Inflammatory macrophage treated with lipopolysaccharide for 1 hour (primary cell): Measurements from ENCODE around the gene GEMIN7.
"Not testable (repeated sequence)": the region's sequence is repeated elsewhere in the genome, so short reads cannot be mapped to it uniquely, and the experiment has no call there.

ENCODE experiments used
- DNase-seq, 2 donors: peaks; one replicate each; pipeline ENCODE4 v3.0.0-alpha.2; 2020 to 2022

Gene GEMIN7

DNA sequence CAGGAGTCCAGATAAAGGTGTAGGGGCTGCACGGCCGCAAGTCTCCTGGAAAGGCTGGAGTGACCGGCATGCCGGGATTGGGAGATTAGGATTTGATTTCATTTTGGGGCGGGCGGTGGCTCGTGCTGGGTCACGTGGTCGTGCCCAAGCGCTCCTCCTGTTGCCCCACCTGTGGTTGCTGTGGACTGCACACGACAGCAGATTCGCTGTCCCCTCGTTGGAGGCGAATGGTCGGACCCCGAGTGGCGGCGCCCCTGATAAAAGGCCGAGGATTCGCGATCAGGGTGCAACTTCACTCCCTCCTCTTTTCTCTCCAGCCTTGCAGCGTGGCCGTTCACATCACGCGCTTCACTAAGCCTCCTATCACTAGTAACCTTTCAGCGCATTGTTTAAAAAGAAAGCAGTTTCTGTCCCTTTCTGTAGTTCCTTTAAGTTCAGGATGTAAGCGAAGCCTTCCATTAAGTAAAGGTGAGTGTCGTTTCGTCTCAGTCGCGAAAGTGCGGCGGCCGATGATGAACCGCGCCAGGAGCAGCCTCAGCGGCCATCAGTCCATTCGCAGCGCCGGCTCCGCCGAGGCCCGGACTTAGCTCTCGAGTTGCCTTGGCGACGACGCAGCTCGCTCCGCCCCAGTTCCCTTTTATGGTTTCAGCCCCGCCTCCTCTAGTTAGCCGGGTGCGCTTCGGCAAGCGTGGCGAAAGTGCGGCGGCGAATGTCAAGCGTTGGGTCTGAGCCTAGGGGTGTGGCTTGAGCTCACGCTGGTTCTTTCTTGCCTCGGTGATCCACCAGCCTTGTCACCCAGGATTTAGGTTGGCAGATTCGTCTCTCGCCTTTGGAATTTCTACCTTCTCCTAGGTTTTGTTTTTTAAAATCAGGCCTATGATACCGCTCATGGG lies 12.2 kb downstream of the GEMIN7 start:
- peak; percentile 97 to 100 for DNase-seq

DNA sequence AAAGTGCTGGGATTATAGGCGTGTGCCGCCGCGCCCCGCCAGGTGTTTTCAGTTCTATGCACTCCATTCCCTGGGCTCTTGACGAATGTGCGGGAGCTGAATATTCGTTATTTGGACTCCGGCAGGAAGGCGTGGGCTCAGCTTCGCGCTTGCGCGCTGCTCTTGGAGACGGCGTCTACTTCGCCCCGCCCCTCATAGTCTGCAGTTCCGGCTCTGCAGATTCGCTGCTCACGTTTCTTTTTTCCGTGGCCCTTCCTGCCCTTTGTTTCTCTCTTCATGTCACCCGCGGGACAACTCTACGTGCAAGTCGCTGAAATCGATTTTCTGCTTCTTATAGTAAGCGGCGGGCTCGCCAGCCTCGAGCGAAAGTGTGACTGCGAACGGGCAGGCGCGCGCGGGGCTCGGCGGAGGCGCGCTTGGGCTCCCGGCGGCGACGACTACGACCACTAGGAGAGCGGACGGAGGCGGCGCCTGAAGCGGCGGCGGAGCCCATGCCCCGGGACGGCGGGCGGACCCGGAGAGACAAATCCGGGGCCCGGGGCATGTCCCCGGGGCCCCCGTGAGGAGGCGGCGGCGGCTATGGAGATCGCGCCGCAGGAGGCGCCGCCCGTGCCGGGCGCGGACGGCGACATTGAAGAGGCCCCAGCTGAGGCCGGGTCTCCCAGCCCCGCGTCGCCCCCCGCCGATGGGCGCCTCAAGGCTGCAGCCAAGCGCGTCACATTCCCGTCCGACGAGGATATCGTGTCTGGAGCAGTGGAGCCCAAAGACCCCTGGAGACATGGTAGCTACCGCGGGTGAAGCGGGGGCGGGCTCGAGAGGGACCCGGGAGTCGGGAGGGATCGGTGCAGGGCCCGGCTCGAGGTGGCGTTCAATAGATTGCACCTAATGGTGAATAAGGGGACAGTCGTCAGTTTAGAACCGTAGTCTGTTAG lies 14.0 kb downstream of the GEMIN7 start, which contains the start of gene PPP1R37:
PPP1R37 (plus strand) TSS at position 433 of the 932 bp plus-strand sequence; CDS start at position 580, 147 bp downstream.
- peak; percentile 94 to 96 for DNase-seq

DNA sequence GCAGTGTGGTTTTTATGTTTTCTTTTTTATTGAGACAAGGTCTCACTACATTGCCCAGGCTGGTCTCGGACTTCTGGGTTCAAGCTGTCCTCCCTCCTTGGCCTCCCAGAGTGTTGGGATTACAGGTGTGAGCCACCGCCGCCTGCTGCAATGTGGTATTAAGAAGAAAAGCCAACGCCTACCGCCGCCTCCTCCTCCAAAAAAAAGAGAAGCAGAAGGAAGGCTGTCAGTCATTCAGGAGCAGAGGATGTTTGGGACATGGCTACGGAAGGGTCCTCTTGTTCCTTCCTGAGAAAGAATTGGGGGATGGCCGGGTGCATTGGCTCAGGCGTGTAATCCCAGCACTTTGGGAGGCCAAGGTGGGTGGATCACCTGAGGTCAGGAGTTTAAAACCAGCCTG lies 15.1 kb downstream of the GEMIN7 start:
- no peak for DNase-seq

DNA sequence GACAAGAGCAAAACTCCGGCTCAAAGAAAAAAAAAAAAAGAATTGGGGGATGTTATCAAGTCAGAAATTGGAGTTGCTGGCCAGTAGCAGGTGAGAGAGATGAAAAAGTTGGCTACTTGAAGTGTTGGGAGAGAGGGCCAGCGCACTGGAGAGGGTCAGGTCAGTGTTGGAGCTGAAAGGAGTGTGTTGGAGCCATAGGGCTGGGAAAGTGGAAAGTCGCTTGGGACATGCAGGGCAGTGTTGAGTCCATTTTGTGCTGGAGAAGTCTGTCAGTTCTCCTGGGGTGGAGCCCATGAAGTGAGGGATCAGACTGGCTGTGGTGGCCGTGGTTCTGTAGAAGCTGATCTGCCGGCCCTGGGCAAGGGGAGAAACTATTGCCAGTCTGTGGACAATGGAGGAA lies 15.6 kb downstream of the GEMIN7 start:
- DNase-seq = no peak

DNA sequence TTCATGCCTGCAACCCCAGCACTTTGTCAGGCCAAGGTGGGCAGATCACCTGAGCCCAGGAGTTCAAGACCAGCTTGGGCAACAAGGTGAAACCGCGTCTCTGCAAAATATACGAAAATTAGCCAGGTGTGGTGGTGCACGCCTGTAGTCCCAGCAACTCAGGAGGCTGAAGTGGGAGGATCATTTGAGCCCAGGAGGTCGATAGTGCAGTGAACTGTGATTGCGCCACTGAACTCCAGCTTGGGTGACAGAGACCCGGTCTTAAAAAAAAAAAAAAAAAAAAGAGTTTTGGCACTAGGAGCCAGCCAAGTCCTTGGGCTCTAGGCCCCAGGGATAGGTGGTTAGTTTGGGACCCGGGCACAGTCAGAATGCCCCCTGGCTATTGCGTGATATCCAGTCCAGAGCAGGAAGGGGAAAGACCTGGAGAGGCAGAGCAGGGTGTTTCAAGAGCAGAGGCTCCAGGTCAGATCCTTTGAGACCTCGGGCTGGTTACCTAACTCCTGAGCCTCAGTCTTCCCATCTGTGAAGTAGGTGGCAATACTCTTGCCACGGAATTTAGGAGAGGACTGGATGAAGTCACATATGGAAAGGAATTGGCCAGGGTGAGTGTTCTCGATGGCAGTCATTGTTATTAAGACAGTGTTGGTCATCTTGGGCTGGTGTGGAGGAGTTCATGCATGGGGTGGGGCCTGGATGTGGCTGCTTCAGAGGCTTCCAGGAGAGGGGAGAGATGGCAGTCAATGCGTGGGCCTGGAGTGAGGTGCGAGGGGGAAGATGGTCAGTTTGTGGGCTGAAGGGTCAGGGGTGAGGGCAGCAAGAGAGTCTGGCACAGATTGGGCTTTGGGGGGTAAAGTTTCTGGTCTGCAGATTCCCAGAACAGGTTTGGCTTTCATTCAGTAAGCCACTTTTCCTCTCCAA lies 16.7 kb downstream of the GEMIN7 start:
- no peak for DNase-seq

DNA sequence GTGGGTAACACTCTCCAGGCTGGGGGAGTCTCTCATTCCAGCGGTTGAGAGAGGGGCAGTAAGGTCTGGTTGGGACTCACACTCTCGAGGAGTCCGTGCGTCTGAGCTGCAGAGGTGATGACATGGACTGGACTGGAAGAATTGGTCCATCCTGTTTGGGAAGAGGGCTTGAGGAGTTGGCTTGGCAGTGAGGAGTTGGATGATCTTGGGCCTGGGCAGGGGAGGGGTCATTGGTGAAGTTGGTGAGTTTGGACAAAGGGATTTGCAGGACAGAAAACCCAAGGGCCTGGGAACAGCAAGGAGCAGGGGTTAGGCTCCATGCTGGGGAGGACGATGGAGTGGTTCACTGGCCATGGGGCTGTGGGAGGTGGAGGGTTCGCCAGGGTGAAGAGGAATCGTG lies 17.6 kb downstream of the GEMIN7 start:
- no peak for DNase-seq

DNA sequence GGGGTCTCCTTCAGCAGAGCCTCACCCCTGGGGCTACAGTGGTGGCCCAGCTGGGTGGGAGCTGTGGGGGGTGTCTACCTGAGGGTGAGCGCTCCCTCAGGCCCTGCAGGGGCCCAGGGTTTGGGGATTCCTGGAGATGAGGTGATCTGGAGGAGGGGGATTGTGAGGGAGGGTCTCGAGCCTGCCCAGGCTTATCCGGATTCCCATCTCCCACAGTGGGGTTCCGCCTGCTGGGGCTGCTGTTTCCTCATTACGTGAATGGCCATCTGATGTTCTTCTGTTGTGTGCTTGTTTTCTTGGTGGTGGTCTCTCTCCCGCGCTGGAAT lies 18.4 kb downstream of the GEMIN7 start:
- no peak for DNase-seq

DNA sequence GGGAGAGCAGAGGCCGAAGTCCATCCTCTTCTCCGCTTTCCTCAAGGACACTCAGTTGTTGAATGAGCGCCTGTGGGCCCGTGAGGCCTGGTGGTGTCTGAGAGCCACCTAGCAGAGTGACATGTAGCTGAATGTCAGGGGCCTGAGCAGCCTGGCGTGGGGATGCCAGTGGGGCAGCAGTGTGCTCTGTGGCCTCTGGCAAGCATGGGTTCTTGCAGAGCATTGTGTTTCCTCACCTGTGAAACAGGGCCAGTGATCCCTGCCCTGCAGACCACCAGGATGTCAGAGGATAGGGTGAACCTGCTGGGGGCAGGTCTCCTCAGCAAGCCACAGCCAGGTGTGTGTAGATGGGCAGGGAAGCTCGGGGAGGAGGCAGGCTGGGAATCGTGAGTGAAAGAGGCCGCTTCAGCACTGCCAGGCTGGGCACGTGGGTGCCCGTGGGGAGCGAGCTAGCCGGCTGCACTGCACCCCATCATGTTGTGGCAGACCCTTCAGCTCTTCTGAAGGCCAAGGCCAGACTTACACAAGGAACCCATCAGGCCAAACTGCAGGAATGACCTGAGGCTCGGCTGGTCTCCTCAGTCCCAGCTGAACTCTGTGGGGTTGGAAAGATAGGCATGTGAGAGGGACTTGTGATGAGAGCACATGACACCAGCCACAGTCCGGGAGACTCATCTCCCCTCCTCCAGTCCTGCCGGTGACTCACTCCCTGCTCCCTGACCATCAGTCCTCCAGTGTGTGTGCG lies 18.9 kb downstream of the GEMIN7 start:
- DNase-seq = peak; percentile 71 to 94

DNA sequence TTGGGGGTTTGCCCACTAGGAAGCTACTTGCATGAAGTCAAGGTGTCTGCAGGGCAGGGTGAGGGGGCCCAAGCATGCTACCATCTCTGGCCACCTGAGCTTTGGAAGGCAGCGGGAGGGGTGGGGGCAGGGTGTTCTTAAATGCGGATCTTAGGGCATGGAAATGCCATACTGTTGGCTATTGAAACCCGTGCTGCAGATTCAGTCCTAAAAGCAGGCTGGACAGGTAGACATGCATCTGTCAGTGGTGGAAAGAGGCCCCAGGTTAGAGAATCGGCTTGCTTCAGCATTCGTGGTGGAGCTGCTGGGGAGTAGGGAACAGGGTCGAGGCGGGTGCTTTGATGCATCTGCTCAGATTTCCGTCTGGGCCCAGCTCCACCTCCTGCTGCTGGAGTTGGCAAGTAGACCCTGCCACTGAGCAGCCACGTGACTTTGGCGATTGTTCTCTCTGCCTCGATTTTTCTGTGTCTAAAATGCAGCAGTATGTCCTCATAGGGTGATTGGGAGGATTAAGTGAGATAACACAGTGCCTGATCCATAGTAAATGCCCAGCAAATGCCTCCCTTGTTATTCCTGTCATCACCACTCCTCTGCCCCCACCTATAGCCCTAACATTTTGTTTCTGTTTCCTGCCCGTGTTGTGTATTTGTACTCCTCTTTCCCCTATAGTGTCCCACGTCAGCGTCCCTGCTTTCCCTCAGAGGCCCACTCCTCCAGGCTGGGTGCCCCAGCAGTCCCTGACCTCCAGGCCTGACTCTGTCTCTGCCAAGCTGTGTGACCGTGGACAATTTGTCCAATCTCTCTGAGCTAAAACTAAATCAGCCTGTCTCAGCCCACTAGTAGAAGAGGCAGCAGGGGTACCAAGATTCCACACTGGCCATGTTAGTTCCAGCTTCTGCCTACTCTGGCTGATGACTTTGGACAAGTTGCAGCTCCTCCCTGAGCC lies 19.7 kb downstream of the GEMIN7 start:
- DNase-seq = no peak

DNA sequence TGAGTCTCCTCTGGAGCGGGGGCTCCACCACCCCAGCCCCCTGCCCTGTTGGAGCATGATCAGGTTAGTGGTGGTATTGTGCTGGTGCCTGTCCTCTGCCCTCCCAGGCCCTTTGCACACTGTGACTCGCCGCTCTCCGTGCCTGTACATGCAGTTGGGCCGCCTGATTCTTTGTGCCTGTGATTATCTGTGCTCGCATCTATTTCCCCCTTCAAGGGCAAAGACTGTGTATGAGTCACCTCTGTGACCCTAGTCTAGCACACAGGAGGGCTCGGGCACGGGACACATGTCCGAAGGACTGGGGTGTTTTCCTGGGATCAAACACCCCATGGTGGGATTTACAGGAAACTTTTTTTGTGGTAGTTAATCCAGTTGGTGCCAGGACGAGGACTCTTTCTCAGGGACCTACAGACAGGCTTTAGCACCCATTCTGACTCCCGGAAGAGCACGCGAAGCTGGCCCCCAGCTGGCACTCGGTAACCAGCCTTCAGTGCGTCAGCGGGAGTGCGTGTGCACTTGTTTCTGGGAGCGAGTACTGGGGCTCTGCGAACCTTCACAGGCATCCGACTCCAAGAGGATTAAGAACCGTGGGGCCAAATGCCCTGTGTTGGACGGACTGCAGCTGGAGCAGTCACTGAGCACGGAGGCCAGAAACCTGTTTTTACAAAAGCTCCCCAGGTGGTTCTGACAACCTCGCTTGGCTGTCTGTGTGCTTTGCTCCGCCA lies 20.6 kb downstream of the GEMIN7 start:
- DNase-seq = no peak

DNA sequence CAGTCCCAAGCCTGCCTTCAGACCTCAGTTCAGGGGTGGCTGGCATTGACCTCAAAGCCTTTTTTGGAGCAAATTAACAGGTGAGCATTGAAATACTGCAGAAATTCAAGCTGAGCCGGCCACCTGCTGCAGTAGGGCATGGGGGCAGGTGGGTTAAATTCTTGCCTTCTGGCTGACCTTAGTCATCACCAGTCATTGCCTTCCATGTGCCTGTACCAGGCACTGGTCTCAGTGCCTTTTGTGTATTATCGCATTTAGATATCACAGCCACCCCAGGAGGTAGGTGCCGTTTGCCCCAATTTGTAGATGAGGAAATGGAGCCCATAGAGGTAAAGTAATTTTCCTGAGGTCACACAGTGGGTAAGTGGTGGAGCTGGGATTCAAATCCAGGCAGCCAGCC lies 21.1 kb downstream of the GEMIN7 start:
- no peak for DNase-seq

DNA sequence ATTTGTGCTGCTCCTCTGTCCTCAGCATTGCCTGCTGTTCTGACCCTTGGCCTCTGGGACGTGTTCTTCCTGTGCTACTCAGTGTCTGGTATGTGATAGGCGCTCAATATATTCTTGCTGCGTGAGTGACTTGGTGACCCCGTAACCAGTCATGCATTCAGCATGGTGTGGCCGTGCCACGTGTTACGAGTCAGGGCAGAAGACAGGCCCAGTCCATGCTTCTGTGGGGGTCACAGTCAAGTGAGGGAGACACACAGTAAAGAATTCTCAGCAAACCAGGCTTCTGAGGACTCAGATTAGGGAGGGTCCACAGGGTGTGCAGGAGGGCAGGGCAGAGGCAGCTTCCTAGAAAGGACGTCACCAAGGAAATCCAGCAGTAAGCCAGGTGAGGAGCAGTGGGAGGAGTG lies 21.8 kb downstream of the GEMIN7 start:
- no peak for DNase-seq

DNA sequence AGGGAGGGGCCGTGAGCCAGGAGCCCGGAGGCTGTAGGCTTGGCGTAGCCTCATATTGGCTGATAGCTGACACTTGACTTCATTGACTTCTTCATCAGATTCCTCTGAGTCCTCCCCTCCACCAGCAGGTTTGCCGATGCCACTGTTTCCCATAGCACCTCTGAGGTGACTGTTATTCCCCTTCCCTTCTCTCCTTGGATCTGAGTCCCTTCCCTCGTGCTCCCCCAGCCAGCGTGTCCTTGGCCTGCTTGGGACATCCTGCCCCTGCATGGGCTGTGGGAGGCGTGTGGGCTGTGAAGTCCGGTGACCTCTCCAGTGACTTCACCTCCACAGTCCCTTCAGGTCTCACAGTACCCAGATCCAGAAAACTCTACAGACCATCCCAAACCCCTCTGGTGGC lies 22.7 kb downstream of the GEMIN7 start:
- peak in 1 of 2 donors; percentile 23 for DNase-seq

DNA sequence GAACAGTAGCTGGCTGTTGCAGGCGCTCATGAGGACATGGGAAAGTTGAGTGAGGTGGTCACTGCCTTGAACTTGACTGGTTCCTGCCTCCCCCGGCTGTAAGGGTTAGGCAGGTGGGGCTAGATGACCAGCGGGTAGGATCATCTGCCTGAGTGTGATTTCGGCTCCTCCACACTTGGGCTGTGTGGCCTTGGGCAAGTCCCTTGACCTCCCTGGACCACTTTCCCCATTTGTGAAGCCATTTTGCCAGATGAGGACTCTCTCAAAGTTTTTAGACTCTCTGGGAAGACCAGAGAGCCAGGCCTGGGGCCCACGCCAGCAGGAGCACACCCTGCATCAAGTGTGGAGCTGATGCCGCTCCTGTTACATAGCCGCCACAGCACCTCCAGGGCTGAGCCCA lies 23.4 kb downstream of the GEMIN7 start:
- DNase-seq = no peak

DNA sequence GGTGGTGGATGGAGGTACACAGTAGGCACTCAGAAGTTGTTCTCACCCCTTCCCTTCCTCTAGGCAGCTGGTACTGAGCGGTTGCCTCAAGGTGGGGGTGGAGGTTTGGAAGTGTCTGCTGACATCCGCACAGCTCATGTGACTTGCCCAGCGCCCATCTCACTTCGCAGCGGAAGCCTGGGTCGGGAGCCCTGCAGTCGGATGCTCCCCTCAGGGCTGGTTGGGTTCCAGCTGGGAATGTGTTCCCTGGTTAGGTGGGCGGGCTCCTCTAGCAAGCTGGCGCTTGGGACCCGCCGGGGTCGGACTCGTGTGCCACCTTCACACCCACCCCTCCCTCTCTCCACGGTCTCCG lies 24.1 kb downstream of the GEMIN7 start:
- peak in 1 of 2 donors; percentile 27 for DNase-seq

DNA sequence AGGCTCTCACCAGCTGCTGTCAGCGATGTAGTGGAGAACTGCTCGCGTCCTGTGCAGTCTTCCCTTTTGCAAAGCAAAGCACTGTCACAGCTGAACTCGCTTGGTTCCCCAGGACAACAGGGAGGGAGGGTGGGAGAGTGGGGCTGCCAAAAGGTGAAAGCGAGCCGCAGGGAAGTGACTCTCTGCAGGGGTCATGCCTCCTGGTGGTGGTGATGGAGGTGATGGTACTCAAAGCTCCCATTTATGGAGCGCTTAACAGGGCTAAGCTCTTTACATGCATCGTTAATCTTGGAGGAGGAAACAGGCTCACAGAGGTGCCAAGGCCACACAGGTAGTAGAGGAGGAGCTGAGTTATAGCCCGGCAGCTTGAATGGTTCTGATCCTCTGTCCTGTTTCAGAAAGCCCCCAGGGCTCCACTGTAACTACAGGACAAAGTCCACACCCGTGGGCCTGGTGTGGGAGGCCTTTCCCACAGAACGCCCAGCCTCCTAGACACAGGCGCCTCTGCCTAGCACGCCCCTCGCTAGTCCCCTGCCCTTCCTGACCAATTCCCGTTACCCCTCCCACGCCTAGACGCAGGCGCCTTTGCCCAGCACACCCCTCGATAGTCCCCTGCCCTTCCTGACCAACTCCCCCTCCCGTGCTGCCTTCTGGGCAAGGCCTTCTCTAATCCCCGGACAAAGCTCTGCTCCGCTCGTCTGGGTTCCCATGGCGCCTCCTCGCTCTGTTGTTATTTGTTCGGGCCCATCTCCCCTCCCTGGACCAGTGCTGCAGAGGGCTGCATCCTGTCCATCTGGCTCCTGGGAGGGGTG lies 24.7 kb downstream of the GEMIN7 start:
- DNase-seq = no peak

DNA sequence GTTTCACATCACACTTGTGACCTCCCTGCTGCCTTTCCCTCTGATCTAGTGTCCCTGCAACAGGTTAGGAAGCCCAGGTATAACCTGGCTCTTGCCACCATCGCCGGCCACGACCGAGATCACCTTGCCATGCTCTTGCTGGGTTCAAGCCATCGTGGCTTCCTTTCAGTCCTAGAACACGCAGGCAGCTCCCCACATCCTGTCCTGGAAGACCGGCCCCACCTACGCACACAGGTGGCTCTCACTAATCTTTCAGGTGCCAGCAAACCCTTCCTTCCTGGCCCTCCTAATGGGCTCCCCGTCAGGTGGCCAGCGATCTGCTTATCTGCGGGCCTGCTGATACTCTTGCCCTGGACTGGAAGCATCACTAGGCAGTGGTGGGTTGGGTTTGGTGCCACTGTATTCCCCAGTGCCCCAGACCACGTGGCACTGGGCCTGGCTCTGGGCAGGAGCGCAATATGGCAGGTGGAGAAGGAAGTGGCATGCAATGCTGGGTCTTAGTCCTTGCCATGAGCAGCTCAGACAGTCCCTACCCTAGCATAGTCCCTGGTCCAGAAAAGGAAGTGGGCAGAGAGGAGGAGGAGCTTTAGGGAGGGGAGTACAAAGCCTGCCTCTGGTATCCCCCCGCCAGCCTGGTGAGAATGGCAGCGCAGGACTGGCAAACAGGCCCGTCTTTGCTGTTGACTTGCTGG lies 25.7 kb downstream of the GEMIN7 start:
- DNase-seq = no peak

DNA sequence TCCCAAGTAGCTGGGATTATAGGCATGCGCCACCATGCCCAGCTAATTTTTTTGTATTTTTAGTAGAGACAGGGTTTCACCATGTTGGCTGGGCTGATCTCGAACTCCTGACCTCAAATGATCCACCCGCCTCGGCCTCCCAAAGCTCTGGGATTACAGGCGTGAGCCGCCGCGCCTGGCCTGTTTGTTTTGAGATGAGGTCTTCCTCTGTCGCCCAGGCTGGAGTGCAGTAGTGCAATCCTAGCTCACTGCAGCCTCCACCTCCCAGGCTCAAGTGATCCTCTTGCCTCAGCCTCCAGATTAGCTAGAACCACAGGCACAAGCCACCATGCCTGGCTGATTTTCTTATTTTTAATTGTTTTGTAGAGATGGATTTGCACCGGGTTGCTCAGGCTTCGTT lies 27.3 kb downstream of the GEMIN7 start:
- not testable (repeated sequence) for DNase-seq
